Neural progenitor cell (in vitro differentiated cells): ENCODE data around the gene KAZN.

ENCODE experiments used
- CTCF ChIP-seq: fragments of 200-600 bp; sonication (generic); IDR thresholded peaks from 2 replicates; pipeline ENCODE4 v1.5.1; 2017; ENCODE audit warnings: antibody characterized with exemption, mild to moderate bottlenecking
- EZH2 ChIP-seq: fragments of 200-600 bp; sonication (generic); IDR thresholded peaks from 2 replicates; pipeline ENCODE4 v1.6.1; 2017; ENCODE audit warnings: antibody characterized with exemption, mild to moderate bottlenecking, moderate library complexity
- EZH2phosphoT487 ChIP-seq: fragments of 200-600 bp; sonication (generic); IDR thresholded peaks from 2 replicates; pipeline ENCODE4 v1.6.1; 2017; ENCODE audit warnings: antibody characterized with exemption

- TF ChIP-seq EZH2 (no peak), CTCF (no peak), EZH2phosphoT487 (no peak)
Observed at GRCh38 chr1:14745789-14746188, 147.3 kb downstream of the KAZN start.
